NOMO-1 (cell line): ENCODE measurements around the gene KRTAP4-7.
"Not testable (repeated sequence)": the region's sequence is repeated elsewhere in the genome, so short reads cannot be mapped to it uniquely, and the experiment has no call there.

Experiments
- DNase-seq, 2 experiments: peaks; one replicate each; lab custom pipeline; 2025; ENCODE audit not compliant: unreplicated experiment in 2 of 2; lab: John Stamatoyannopoulos, UW

The KRTAP4-7 gene

GRCh38 chr17:41065016-41065689, 18.8 kb upstream of the KRTAP4-7 start:
- DNase-seq: not testable (repeated sequence)

DNA sequence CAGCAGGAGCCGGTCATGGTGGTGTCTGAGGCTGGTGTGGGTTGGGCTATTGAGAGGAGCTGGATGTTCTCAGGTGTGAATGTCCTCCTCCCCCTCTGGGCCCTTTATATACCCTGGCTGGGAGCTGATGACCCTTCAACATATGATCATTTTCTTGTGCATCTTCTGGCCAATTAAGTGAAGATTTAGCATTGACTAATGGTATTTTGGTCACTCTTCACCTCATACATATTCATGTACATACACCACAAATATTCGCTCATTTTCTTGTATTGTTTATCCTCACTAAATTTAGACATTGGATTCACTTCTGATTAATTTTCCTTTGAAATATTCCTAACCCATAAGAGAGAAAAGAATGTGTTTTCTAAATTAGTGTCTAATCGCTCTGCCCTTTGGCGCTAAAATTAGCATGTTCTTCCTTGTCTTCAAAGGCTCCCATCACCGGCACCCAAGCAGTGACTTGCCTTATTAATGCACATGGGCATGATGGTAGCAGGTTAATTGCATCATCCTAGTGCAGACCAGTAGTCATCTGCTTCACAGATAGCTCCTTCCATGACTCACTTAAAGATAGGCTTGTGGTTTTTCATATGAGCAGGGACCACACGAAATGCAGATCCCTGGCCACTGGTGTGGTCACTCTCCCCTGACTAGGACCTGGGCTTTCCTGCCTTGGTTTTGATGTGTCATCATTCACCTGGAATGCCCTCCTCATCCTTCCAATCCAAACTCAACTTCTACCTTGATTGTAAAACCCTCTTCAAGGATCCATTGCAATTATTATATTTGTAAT, 17.9 kb upstream of the KRTAP4-7 start, which contains the start of gene KRTAP2-4:
Gene KRTAP2-4 (minus strand): TSS at position 51 of the 796 bp plus-strand sequence. CDS start 34 bp downstream, at position 17.
- DNase-seq: peak in 1 of 2 experiments; percentile 46

GRCh38 chr17:41067281-41067680, 16.7 kb upstream of the KRTAP4-7 start:
- DNase-seq: no peak

DNA sequence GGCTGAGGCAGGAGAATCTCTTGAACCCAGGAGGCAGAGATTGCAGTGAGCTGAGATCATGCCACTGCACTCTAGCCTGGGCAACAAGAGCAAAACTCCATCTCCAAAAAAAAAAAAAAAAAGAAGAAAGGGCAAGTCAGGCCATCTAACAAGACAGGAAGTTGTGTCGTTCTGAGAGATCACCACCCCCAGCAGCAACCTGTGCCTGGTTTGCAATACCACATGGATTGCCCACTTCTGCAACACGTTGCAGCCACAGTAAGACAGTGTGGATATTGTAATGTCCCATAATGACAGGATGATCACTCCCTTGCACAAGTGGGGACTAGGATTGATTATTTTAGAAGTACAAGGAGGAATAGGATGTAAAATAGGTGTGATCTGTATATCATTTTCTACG, 14.9 kb upstream of the KRTAP4-7 start:
- peak in 1 of 2 experiments; percentile 56 for DNase-seq

DNA sequence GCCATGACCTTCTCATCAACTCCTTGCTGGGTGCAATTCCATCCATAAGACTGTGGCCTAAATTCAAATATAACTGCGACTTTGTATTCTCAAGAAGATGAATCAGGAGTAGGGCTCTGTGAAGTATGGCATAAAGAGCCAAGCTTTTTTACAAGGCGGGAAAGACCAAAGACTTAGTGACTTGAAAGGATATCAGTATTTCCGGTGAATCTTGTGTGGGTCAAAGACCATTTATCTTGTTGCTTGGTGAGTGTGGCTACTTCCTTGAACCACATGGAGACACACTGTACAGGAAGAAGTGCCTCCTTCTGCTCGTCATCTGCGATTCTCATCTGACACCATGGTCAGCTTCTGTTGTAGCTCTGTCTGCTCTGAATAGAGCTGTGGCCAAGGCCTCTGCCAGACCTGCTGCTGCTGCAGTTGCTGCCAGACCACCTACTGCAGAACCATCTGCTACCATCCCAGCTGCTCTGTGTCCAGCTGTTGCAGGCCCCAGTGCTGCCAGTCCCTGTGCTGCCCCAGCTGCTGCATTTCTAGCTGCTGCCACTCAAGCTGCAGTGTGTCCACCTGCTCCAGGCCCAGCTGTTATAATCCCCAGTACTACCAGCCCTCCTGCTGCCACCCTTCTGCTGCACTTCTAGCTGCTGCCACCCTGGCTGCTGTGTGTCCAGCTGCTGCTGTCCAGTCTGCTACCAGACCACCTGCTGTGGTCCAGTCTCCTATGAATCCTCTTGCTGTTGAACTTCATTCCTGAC, 12.2 kb upstream of the KRTAP4-7 start:
- no peak for DNase-seq

DNA sequence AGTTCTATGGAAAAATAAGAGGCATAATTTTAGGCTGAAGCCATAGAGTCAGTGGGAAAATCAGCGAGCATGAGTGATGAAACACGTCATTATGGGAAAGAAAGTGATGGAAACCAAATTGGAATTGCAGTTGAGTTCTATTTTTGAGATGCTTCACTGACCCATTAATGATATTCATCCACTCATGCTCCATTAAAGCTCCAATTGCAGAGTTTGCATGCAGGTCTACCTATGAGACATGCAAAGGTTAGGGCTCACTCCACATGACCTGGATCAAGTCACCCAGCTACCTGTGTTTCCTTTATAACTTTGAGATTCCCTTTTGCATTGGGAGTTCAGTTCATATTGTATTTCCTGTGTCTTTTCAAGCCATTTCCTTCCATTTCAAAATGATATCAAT, 10.3 kb upstream of the KRTAP4-7 start:
- no peak for DNase-seq

GRCh38 chr17:41076788-41077187, 7.2 kb upstream of the KRTAP4-7 start:
- no peak for DNase-seq

DNA sequence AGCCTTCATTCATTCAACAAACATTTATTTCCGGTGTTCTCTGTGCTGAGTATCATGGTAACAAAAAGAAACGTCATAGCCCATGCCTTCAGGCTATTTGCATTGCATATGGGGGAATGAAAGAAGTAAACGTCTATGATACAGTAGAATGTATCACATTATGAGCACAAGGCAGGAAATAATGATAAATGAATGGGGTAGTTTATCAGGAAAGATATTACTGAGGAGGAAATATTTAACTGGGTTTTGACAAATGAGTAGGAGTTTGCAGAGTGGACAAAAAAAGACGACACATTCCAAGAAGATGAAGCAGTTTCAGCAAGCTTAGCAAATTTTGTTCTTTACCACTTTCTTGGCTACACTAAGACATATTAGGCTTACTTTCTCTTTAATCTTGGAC, 1.3 kb upstream of the KRTAP4-7 start:
- no peak for DNase-seq

- DNase-seq: not testable (repeated sequence)
Measured at GRCh38 chr17:41083427-41083826, 523 bp upstream of the KRTAP4-7 start.

GRCh38 chr17:41088760-41089352, 4.9 kb downstream of the KRTAP4-7 start:
- peak in 1 of 2 experiments; percentile 44 for DNase-seq

DNA sequence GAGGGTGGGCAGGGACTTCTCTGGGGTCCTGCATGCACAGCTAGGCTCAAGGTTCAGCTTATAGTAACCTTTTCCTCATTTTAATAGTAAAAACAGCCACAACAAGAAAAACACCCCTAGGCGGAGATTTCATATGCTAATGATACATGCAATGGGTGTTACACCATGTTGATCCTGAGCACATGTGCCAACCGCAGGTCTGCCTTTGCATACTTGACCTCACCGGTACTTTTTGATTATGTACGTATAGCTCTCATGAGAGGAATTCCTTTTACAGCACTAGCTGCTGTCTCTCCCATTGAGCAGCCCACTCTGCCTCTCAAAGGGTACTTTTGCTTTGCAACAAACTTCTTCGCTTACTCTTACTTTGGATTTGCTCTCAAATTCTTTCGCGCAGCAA, 12.1 kb downstream of the KRTAP4-7 start:
- DNase-seq: no peak

DNA sequence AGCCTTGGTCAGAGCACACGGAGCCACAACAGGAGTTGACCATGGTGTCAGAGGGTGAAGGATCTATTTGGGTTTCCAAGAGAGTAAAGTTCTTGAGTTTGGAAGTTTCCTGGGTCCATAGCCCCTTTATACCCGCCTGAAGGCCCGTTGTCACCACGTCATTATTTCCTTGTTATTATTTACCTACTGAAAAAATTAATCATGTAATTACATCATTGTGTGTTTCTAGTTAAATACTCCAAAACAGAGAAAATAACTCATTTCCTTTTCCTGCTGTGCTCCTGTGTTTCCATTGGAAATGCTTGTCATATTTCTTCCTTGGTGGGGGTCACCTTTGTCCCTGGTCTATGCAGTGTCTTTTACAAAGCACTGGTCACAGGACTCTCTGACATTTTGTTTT, 14.1 kb downstream of the KRTAP4-7 start, which contains the start of gene KRTAP4-8:
Gene KRTAP4-8 (minus strand): TSS at position 101 of the 400 bp plus-strand sequence. CDS start 58 bp downstream, at position 43.
- no peak for DNase-seq

DNA sequence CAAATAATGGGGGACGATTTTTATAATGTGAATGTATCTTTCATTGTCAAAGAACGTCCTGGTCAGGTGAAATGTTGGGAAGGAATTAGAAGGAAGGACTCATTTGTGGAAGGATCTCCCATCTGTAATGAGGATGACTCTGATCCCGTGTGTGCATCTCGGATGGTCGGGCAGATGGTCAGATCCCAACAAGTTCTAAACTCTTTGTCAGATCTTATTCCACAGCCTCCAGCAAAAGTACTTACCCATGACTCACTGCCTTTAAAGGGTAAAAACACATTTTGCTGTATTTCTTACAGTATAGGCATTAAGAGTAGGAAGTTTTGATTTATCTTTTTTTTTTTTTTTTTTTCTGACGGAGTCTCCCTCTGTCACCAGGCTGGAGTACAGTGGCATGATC, 14.5 kb downstream of the KRTAP4-7 start:
- no peak for DNase-seq

GRCh38 chr17:41099682-41100480, 15.9 kb downstream of the KRTAP4-7 start:
- DNase-seq: not testable (repeated sequence)

DNA sequence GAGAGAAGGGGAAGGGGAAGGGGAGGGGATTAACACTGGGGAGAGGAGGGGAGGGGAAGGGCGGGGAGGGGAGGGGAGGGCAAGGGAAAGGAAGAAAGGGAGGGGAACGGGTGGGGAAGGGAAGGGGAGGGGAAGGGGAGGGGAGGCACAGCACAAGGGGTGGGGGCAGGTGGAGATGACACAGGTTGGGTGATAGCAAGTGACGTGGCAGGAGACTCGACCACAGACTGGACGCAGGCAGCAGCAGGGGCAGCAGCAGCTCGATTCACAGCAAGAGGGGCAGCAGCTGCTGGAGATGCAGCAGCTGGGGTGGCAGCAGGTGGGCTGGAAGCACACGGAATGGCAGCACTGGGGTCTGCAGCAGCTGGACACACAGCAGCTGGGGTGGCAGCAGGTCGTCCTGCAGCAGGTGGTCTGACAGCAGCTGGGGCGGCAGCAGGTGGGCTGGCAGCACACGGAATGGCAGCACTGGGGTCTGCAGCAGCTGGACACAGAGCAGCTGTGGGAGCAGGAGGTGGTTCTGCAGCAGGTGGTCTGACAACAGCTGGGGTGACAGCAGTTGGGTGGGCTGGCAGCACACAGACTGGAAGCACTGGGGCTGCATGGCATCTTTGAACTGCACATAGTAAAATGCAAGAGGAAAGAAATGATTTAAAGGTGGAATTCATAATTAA, 17.8 kb downstream of the KRTAP4-7 start, which contains the start of gene KRTAP4-16:
Gene KRTAP4-16 (minus strand): TSS at position 624 of the 674 bp plus-strand sequence. CDS start 0 bp downstream, at position 624.
- DNase-seq: no peak

DNA sequence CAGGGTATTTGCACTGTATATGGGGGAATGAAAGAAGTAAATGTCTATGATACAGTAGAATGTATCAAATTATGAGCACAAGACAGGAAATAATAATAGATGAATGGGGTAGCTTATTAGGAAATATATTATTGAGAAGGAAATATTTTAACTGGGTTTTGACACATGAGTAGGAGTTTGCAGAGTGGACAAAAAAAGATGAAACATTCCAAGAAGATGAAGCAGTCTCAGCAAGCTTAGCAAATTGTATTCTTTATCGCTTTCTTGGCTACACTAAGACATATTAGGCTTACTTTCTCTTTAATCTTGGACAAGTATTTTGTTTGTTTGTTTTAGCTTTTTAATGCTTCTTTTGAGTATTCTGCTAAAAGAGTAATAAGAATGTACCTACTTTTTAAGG, 19.9 kb downstream of the KRTAP4-7 start:
- no peak for DNase-seq

DNA sequence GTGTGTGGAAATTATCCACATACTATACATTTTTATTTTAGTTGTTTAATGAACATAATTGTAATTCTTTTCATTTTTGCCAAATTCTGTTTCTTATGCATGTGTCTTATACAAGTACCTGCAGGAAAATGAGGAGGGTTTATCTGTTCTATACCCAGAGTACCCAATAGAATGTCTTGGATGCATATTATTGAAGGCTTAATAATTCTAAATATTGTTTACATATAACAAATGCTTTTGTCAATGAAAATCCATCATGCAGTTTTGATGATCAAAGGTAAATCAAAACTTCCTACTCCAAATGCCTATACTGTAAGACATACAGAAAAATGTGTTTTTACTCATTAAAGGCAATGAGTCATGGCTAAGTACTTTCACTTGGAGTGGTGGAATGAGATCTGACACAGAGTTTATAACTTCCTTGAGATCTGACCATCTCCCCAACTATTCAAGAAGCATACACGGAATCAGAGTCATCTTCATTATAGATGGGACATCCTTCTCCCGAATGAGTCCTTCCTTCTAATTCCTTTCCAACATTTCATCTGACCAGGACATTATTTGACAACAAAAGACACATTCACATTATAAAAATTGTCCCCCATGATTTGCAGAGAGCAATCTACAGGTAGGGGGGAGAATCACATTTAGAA, 20.6 kb downstream of the KRTAP4-7 start:
- not testable (repeated sequence) for DNase-seq

- not testable (repeated sequence) for DNase-seq
Measured at GRCh38 chr17:41105347-41105746, 21.4 kb downstream of the KRTAP4-7 start, which contains the start of gene KRTAP4-9. Gene KRTAP4-9 (plus strand): TSS chr17:41105389. CDS start chr17:41105389, 0 bp downstream.
